ENCODE data around the gene UBE3A. TPM values are rescaled to one million over a fixed set of nuclear protein-coding genes. Genes with fewer than 3 reads are reported as not detected.

The UBE3A gene
- total RNA-seq, 2 experiments from 2014 or later, result 102 to 110 TPM

DNA sequence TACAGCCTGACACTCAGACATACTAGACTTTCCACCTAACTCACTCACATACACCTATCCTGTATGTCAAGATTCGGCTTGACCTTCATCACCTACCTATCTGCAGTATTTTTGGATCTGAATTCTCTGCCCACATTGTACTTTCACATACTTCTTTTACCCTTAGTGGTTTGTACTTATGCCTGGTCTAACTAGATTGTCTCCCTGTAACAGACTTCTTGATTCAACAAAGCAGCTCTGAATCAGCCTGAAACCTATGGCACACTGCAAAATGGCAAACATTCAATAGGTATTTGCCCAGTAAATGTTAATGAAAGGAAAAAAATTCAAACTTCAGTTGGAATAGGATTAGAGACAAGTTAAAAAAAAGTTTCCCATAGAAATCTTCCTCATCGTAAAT lies 106.5 kb downstream of the UBE3A start:
- intact Hi-C loops (cut with micrococcal nuclease), result no loop called here
- Mint-ChIP-seq H3K9me3 (peaks cover 17% of the 10 kb centered on the region), H3K27ac (no peak overlapping the region), H3K36me3 (ENCODE audit: low read depth) (peaks cover 63% of the 10 kb centered on the region), H3K4me1 (ENCODE audit: low read depth) (peaks cover 13% of the 10 kb centered on the region), H3K27me3 (no peaks in the 10 kb centered on the region), H3K4me3 (no peak overlapping the region)
- TF ChIP-seq, protein P1, sequence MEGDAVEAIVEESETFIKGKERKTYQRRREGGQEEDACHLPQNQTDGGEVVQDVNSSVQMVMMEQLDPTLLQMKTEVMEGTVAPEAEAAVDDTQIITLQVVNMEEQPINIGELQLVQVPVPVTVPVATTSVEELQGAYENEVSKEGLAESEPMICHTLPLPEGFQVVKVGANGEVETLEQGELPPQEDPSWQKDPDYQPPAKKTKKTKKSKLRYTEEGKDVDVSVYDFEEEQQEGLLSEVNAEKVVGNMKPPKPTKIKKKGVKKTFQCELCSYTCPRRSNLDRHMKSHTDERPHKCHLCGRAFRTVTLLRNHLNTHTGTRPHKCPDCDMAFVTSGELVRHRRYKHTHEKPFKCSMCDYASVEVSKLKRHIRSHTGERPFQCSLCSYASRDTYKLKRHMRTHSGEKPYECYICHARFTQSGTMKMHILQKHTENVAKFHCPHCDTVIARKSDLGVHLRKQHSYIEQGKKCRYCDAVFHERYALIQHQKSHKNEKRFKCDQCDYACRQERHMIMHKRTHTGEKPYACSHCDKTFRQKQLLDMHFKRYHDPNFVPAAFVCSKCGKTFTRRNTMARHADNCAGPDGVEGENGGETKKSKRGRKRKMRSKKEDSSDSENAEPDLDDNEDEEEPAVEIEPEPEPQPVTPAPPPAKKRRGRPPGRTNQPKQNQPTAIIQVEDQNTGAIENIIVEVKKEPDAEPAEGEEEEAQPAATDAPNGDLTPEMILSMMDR (IDR thresholded peaks at IDR 0.05), result no peak
- no peak for DNase-seq
- ATAC-seq, result no peak
- CTCF ChIA-PET, result no interaction called here
- POLR2A ChIA-PET, result no interaction called here

DNA sequence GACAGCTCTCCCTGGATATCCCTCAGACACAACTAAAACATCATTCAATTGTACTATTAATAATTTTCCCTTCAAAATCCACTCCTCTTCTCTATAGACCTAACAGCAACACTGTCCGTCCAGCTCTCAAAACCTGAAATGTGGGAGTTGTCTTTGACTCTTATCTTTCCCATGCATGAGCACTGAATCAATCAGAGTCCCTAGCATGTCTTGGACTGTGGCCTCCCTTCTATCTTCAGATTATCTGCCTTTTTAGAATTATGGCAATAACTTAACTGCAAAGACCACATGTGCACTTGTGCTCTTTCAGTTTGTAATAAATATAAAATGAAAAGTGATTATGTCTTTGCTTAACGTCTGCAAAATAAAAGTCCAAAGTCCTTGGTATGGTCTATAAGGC lies 107.0 kb downstream of the UBE3A start:
- ATAC-seq (no peak), DNase-seq (no peak)
- CTCF ChIA-PET, result no interaction called here
- POLR2A ChIA-PET, result no interaction called here
- no peak overlapping the region for H3K4me3 Mint-ChIP-seq
- H3K9me3 Mint-ChIP-seq, result peaks cover 17% of the 10 kb centered on the region
- TF ChIP-seq, protein P1 (IDR thresholded peaks at IDR 0.05), result no peak
- H3K36me3 Mint-ChIP-seq (ENCODE audit: low read depth), result peaks cover 62% of the 10 kb centered on the region
- intact Hi-C loops (cut with micrococcal nuclease), result no loop called here
- peaks cover 13% of the 10 kb centered on the region for H3K4me1 Mint-ChIP-seq (ENCODE audit: low read depth)
- no peak overlapping the region for H3K27ac Mint-ChIP-seq
- H3K27me3 Mint-ChIP-seq, result no peaks in the 10 kb centered on the region

DNA sequence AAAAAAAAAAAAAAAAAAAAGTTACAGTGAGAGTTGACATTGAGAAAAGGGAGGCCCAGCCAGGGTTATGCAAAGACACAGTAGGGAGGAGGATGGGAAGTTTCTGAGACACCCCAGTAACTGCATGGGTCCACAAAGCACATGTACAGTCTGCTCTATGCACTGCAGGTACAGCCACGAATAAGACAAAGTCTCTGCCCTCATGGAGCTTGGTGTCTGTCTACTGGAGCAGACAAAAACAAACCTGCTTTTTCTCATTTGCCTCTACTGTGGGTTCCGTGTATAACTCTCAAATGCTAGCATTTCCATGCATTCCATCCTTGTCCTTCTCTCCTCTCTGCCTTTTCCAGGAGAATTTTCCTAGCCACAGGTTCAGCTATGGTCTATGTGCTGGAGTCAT lies 107.4 kb downstream of the UBE3A start:
- TF ChIP-seq, protein P1 (IDR thresholded peaks at IDR 0.05), result no peak
- Mint-ChIP-seq H3K4me3 (no peak overlapping the region), H3K27me3 (no peaks in the 10 kb centered on the region), H3K27ac (no peak overlapping the region), H3K36me3 (ENCODE audit: low read depth) (peaks cover 62% of the 10 kb centered on the region), H3K9me3 (peaks cover 16% of the 10 kb centered on the region), H3K4me1 (ENCODE audit: low read depth) (peaks cover 13% of the 10 kb centered on the region)
- ChIA-PET CTCF (no interaction called here), POLR2A (no interaction called here)
- DNase-seq, result no peak
- intact Hi-C loops (cut with micrococcal nuclease), result no loop called here
- ATAC-seq, result no peak

DNA sequence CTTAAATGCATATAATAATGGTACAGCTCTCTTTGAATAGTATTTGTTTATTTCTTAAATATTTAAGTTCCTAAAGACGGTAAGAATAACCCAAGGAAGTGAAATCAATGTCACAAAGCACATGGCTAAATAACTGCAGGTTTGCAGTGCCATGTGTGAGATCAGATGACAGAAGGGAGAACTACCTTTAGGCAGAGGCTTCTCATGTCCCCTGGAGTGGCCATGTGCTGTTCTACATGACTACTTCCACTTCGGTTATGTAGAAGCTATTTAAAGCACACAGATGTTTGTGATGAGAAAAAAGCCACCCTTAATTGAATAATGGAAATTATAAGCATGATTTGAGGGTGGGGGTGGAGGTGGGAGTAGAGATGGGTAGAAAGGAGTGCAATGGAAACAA lies 109.1 kb downstream of the UBE3A start:
- peaks cover 55% of the 10 kb centered on the region for H3K36me3 Mint-ChIP-seq (ENCODE audit: low read depth)
- H3K27ac Mint-ChIP-seq, result no peak overlapping the region
- ChIA-PET POLR2A (no interaction called here), CTCF (interaction anchor here (0.6 to 0.9 kb wide), 2 partner anchors 30 to 1705 kb away, joined by 3 read pairs; no protein-coding TSS in a partner anchor)
- intact Hi-C loops (cut with micrococcal nuclease), result no loop called here
- peaks cover 13% of the 10 kb centered on the region for H3K4me1 Mint-ChIP-seq (ENCODE audit: low read depth)
- H3K27me3 Mint-ChIP-seq, result no peaks in the 10 kb centered on the region
- ATAC-seq (no peak), DNase-seq (no peak)
- TF ChIP-seq, protein P1 (IDR thresholded peaks at IDR 0.05), result no peak
- H3K4me3 Mint-ChIP-seq, result no peak overlapping the region
- H3K9me3 Mint-ChIP-seq, result peaks cover 9% of the 10 kb centered on the region

DNA sequence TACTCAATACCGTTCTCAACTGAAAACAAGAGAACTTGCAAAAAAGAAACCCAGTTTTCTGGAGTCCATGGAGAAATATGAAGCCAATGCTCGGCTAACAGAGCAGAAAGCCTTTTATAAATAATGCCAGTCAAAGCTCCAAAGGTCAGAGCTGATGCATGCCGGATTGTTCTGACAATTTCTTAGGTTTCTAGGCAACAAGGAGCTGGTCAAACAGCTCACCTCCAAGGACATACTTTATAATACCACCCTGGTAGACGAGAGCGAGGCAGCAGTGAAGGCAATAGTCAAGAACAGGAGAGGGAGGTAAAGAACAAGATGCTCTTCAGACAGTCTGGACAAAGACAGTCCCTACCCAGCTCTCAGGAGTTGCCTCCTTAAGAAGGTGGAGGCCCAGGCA lies 111.1 kb downstream of the UBE3A start:
- Mint-ChIP-seq H3K27me3 (no peaks in the 10 kb centered on the region), H3K4me1 (ENCODE audit: low read depth) (peaks cover 13% of the 10 kb centered on the region), H3K27ac (no peak overlapping the region), H3K36me3 (ENCODE audit: low read depth) (peaks cover 56% of the 10 kb centered on the region), H3K4me3 (no peak overlapping the region), H3K9me3 (peaks cover 14% of the 10 kb centered on the region)
- TF ChIP-seq, protein P1 (IDR thresholded peaks at IDR 0.05), result no peak
- ATAC-seq (no peak), DNase-seq (no peak)
- ChIA-PET CTCF (no interaction called here), POLR2A (no interaction called here)
- intact Hi-C loops (cut with micrococcal nuclease), result no loop called here

Measured in activated CD8-positive, alpha-beta T cell treated with anti-CD3 and anti-CD28 coated beads for 36 hours (primary cell).